GM21825 (cell line): ENCODE measurements around the gene DGLUCY.
A peak's percentile ranks its signal among the peaks of the same experiment; 100 is the strongest.
"Not testable (repeated sequence)": the region's sequence is repeated elsewhere in the genome, so short reads cannot be mapped to it uniquely, and the experiment has no call there.

ENCODE experiments used
- ATAC-seq: cut with Tn5 transposase; IDR thresholded peaks from one replicate; pipeline ENCODE4 v1.9.1; 2021; ENCODE audit warnings: mild to moderate bottlenecking, moderate library complexity; ENCODE audit not compliant: unreplicated experiment

DGLUCY gene

GRCh38 chr14:91138511-91139359, 24.9 kb downstream of the DGLUCY start:
- no peak for ATAC-seq

GRCh38 chr14:91139776-91140175, 25.9 kb downstream of the DGLUCY start:
- ATAC-seq, result no peak

- no peak for ATAC-seq
Measured at GRCh38 chr14:91140672-91141071, 26.8 kb downstream of the DGLUCY start.

- peak; percentile 86 for ATAC-seq
Measured at GRCh38 chr14:91142214-91142668, 28.4 kb downstream of the DGLUCY start.

GRCh38 chr14:91143862-91144261, 30.0 kb downstream of the DGLUCY start:
- ATAC-seq, result no peak

GRCh38 chr14:91144425-91145145, 30.7 kb downstream of the DGLUCY start:
- no peak for ATAC-seq

- ATAC-seq, result no peak
Measured at GRCh38 chr14:91145391-91146160, 31.7 kb downstream of the DGLUCY start.

GRCh38 chr14:91146661-91147060, 32.8 kb downstream of the DGLUCY start:
- ATAC-seq, result no peak

- ATAC-seq, result no peak
Measured at GRCh38 chr14:91149462-91149861, 35.6 kb downstream of the DGLUCY start.

- no peak for ATAC-seq
Measured at GRCh38 chr14:91152499-91152898, 38.6 kb downstream of the DGLUCY start.

- ATAC-seq, result no peak
Measured at GRCh38 chr14:91153360-91153759, 39.5 kb downstream of the DGLUCY start.

GRCh38 chr14:91154851-91155625, 41.2 kb downstream of the DGLUCY start:
- ATAC-seq, result no peak

GRCh38 chr14:91155626-91156089, 41.8 kb downstream of the DGLUCY start:
- ATAC-seq, result no peak

- not testable (repeated sequence) for ATAC-seq
Measured at GRCh38 chr14:91156142-91156666, 42.3 kb downstream of the DGLUCY start.

GRCh38 chr14:91156877-91157276, 43.0 kb downstream of the DGLUCY start:
- not testable (repeated sequence) for ATAC-seq

- ATAC-seq, result no peak
Measured at GRCh38 chr14:91158091-91158790, 44.4 kb downstream of the DGLUCY start.

GRCh38 chr14:91159182-91159581, 45.3 kb downstream of the DGLUCY start:
- ATAC-seq, result no peak

GRCh38 chr14:91159906-91160305, 46.0 kb downstream of the DGLUCY start:
- ATAC-seq, result no peak

GRCh38 chr14:91163316-91163715, 49.4 kb downstream of the DGLUCY start:
- no peak for ATAC-seq

- no peak for ATAC-seq
Measured at GRCh38 chr14:91164676-91165075, 50.8 kb downstream of the DGLUCY start.
